Smooth muscle cell (in vitro differentiated cells): ENCODE data around the gene COA1. TPM values are rescaled to one million over a fixed set of nuclear protein-coding genes. Genes with fewer than 3 reads are reported as not detected.
"Not testable (repeated sequence)": the region's sequence is repeated elsewhere in the genome, so short reads cannot be mapped to it uniquely, and the experiment has no call there.

Experiments
- DNase-seq: peaks from one replicate; lab custom pipeline; 2025; ENCODE audit not compliant: unreplicated experiment; lab: John Stamatoyannopoulos, UW
- H2AFZ ChIP-seq: fragments of 200-600 bp; sonication (generic); 2 replicates; pipeline ENCODE4 v1.6.0; 2016; ENCODE audit warnings: antibody characterized with exemption, low read depth, mild to moderate bottlenecking
- H3F3A ChIP-seq: fragments of 200-600 bp; sonication (generic); 2 replicates; pipeline ENCODE4 v1.6.0; 2017; ENCODE audit warnings: antibody characterized with exemption, low read depth
- H3K27ac ChIP-seq: fragments of 200-600 bp; sonication (generic); 2 replicates; pipeline ENCODE4 v1.5.1; 2016; ENCODE audit warnings: low read depth, mild to moderate bottlenecking
- H3K27me3 ChIP-seq: fragments of 200-600 bp; sonication (generic); 2 replicates; pipeline ENCODE4 v1.6.1; 2016; ENCODE audit warnings: low read depth, mild to moderate bottlenecking
- H3K36me3 ChIP-seq: fragments of 200-600 bp; sonication (generic); 2 replicates; pipeline ENCODE4 v1.5.1; 2016; ENCODE audit warnings: low read depth
- H3K4me1 ChIP-seq: fragments of 200-600 bp; sonication (generic); 2 replicates; pipeline ENCODE4 v1.5.1; 2016; ENCODE audit warnings: low read depth
- H3K4me2 ChIP-seq: fragments of 200-600 bp; sonication (generic); 2 replicates; pipeline ENCODE4 v1.6.0; 2016; ENCODE audit warnings: mild to moderate bottlenecking
- H3K4me3 ChIP-seq: fragments of 200-600 bp; sonication (generic); 2 replicates; pipeline ENCODE4 v1.5.1; 2016; ENCODE audit warnings: mild to moderate bottlenecking
- H3K79me2 ChIP-seq: fragments of 200-600 bp; sonication (generic); 2 replicates; pipeline ENCODE4 v1.6.0; 2016; ENCODE audit warnings: low read depth, mild to moderate bottlenecking
- H3K9ac ChIP-seq: fragments of 200-600 bp; sonication (generic); 2 replicates; pipeline ENCODE4 v1.6.0; 2016; ENCODE audit warnings: low read depth
- H3K9me3 ChIP-seq: fragments of 200-600 bp; sonication (generic); replicated peaks from 2 replicates; pipeline ENCODE4 v1.5.1; 2016; ENCODE audit warnings: low read depth
- H4K20me1 ChIP-seq: fragments of 200-600 bp; sonication (generic); 2 replicates; pipeline ENCODE4 v1.6.0; 2016; ENCODE audit warnings: low read depth
- WGBS: methylation state at CpG from one replicate; pipeline ENCODE4 v1.1.7; 2016; ENCODE audit warnings: low lambda C conversion rate; 5-methylcytosine and 5-hydroxymethylcytosine counted together
- polyA plus RNA-seq: library from polyadenylated mRNA; unstranded; fragments of >200 nt; fragmentation: Nextera tagmentation; extraction: Ambion mirVana; gene quantifications from 2 replicates; pipeline ENCODE4 v1.2.1, GENCODE V29; 2016
- total RNA-seq: library from RNA; depleted of rRNA; stranded (reverse); fragments of >200 nt; gene quantifications from 2 replicates; pipeline ENCODE4 v1.2.3, GENCODE V29; 2014
- TF ChIP-seq, protein P1 (sequence below): fragments of 200-600 bp; sonication (generic); IDR thresholded peaks from 2 replicates; pipeline ENCODE4 v1.5.1; 2017; ENCODE audit warnings: borderline replicate concordance, mild to moderate bottlenecking, antibody characterized with exemption; ENCODE audit not compliant: insufficient read depth, poor library complexity, severe bottlenecking

COA1 gene
- total and polyA plus RNA-seq, 2 experiments from 2014 or later: 63.1 to 67.5 TPM

GRCh38 chr7:43631559-43631958, 97.8 kb downstream of the COA1 start:
- Histone ChIP-seq H3K36me3 (peaks cover 8% of the 10 kb centered on the region), H3K4me1 (no peaks in the 10 kb centered on the region), H3K27me3 (no peaks in the 10 kb centered on the region), H2AFZ (no peak overlapping the region), H3K9ac (no peak overlapping the region), H3K79me2 (no peaks in the 10 kb centered on the region), H3K4me3 (no peak overlapping the region), H3K27ac (no peak overlapping the region), H3K4me2 (no peak overlapping the region), H3K9me3 (no peaks in the 10 kb centered on the region), H3F3A (no peaks in the 10 kb centered on the region), H4K20me1 (no peaks in the 10 kb centered on the region)
- 94% methylated on average over 2 of the region's 2 CpGs for WGBS
- TF ChIP-seq, protein P1, sequence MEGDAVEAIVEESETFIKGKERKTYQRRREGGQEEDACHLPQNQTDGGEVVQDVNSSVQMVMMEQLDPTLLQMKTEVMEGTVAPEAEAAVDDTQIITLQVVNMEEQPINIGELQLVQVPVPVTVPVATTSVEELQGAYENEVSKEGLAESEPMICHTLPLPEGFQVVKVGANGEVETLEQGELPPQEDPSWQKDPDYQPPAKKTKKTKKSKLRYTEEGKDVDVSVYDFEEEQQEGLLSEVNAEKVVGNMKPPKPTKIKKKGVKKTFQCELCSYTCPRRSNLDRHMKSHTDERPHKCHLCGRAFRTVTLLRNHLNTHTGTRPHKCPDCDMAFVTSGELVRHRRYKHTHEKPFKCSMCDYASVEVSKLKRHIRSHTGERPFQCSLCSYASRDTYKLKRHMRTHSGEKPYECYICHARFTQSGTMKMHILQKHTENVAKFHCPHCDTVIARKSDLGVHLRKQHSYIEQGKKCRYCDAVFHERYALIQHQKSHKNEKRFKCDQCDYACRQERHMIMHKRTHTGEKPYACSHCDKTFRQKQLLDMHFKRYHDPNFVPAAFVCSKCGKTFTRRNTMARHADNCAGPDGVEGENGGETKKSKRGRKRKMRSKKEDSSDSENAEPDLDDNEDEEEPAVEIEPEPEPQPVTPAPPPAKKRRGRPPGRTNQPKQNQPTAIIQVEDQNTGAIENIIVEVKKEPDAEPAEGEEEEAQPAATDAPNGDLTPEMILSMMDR: no peak
- DNase-seq: no peak

DNA sequence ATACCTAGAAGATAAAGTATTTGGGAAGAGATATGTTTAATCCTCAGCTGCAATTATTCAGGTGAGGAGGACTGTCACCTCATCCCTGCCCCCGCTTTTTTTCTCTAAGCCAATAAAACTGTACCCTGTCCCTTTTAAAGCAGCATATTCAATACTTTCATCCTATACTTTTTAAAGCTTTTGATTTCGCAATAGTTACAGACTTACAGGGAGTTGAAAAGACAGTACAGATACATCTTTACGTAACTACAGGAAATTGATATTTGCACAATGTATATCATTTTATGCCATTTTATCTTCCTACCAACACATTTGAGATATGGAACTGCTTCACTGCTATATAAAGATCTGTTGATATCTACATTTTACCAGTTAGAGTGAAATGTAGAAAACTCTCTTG, 98.8 kb downstream of the COA1 start:
- H3F3A ChIP-seq: no peaks in the 10 kb centered on the region
- H3K9ac ChIP-seq: no peak overlapping the region
- TF ChIP-seq, protein P1: no peak
- 97% methylated on average over 3 of the region's 3 CpGs for WGBS
- H3K27me3 ChIP-seq: no peaks in the 10 kb centered on the region
- no peak overlapping the region for H3K27ac ChIP-seq
- H3K4me2 ChIP-seq: no peak overlapping the region
- no peak overlapping the region for H2AFZ ChIP-seq
- H3K4me1 ChIP-seq: no peaks in the 10 kb centered on the region
- DNase-seq: no peak
- H3K36me3 ChIP-seq: peaks cover 8% of the 10 kb centered on the region
- no peaks in the 10 kb centered on the region for H4K20me1 ChIP-seq
- no peaks in the 10 kb centered on the region for H3K9me3 ChIP-seq
- no peak overlapping the region for H3K4me3 ChIP-seq
- H3K79me2 ChIP-seq: no peaks in the 10 kb centered on the region

DNA sequence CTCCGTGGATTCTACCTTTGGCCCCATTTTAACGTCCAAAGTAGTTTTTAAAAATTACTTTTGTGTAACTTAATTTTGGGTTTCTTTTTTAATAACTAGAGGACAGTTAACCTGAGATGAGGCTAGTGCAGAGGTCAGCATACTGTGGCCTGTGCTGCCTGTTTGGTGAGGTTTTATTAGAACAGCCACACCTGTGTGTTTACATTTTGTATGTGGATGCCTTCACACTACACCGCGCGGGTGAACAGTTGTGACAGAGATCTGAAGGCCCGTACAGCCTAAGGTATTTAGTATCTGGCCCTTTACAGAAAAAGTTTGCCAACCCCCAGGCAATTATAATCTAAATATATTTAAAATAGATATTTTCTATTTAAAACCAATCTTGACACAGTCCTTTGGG, 99.5 kb downstream of the COA1 start:
- WGBS: 92% methylated on average over 6 of the region's 6 CpGs
- H3K27ac ChIP-seq: no peak overlapping the region
- H3K4me2 ChIP-seq: no peak overlapping the region
- no peak overlapping the region for H2AFZ ChIP-seq
- no peak overlapping the region for H3K9ac ChIP-seq
- H3K4me1 ChIP-seq: no peaks in the 10 kb centered on the region
- H3K79me2 ChIP-seq: no peaks in the 10 kb centered on the region
- no peaks in the 10 kb centered on the region for H3K9me3 ChIP-seq
- no peak overlapping the region for H3K4me3 ChIP-seq
- no peaks in the 10 kb centered on the region for H4K20me1 ChIP-seq
- TF ChIP-seq, protein P1: no peak
- peaks cover 7% of the 10 kb centered on the region for H3K36me3 ChIP-seq
- no peaks in the 10 kb centered on the region for H3F3A ChIP-seq
- no peaks in the 10 kb centered on the region for H3K27me3 ChIP-seq
- no peak for DNase-seq

GRCh38 chr7:43628431-43628830, 100.9 kb downstream of the COA1 start:
- Histone ChIP-seq H3K4me3 (no peak overlapping the region), H3K9me3 (no peaks in the 10 kb centered on the region), H3K27ac (no peak overlapping the region), H2AFZ (no peak overlapping the region), H3F3A (no peaks in the 10 kb centered on the region), H4K20me1 (no peaks in the 10 kb centered on the region), H3K36me3 (peaks cover 7% of the 10 kb centered on the region), H3K27me3 (no peaks in the 10 kb centered on the region), H3K9ac (no peak overlapping the region), H3K4me2 (no peak overlapping the region), H3K79me2 (no peaks in the 10 kb centered on the region), H3K4me1 (no peaks in the 10 kb centered on the region)
- 100% methylated on average over 2 of the region's 2 CpGs for WGBS
- TF ChIP-seq, protein P1: no peak
- DNase-seq: no peak

- not testable (repeated sequence) for H3K9me3 ChIP-seq, H3K27ac ChIP-seq, H3K9ac ChIP-seq, H4K20me1 ChIP-seq, H2AFZ ChIP-seq, DNase-seq, H3K4me2 ChIP-seq, H3K27me3 ChIP-seq, H3K4me1 ChIP-seq, H3F3A ChIP-seq, H3K79me2 ChIP-seq, H3K36me3 ChIP-seq, H3K4me3 ChIP-seq
- 98% methylated on average over 3 of the region's 3 CpGs for WGBS
Observed at GRCh38 chr7:43627798-43628197, 101.5 kb downstream of the COA1 start.
